ENCODE measurements around the gene LMF1. TPM values are rescaled to one million over a fixed set of nuclear protein-coding genes. Genes with fewer than 3 reads are reported as not detected.

The LMF1 gene
- total and polyA plus RNA-seq, 2 of the 13 experiments (the other 11 are each of a cell fraction or from before 2014, with no cell fraction given): 6.8 to 8.5 TPM

DNA sequence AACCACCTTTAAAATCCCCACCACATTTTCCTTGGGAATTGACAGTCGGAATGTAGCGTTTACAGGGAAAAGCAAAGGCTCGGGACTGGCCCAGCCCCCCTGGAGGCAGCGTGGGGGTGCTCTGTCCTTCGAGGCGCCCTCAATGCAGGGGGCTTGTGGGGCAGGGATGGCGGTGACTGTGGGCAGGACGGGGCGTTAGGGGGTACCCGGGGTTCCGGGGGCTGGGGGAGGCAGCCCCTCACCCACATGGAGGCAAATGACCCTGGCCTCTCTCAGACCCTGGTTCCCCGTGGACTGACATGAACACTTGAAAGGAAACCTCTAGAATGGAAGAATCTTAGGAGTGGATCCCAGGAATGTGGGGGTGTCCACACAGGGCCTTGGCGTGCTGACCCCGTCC lies 91.9 kb downstream of the LMF1 start (continued):
- no peak for TF ChIP-seq NFE2 (CRISPR knock-in tag; IDR thresholded peaks at IDR 0.05)

DNA sequence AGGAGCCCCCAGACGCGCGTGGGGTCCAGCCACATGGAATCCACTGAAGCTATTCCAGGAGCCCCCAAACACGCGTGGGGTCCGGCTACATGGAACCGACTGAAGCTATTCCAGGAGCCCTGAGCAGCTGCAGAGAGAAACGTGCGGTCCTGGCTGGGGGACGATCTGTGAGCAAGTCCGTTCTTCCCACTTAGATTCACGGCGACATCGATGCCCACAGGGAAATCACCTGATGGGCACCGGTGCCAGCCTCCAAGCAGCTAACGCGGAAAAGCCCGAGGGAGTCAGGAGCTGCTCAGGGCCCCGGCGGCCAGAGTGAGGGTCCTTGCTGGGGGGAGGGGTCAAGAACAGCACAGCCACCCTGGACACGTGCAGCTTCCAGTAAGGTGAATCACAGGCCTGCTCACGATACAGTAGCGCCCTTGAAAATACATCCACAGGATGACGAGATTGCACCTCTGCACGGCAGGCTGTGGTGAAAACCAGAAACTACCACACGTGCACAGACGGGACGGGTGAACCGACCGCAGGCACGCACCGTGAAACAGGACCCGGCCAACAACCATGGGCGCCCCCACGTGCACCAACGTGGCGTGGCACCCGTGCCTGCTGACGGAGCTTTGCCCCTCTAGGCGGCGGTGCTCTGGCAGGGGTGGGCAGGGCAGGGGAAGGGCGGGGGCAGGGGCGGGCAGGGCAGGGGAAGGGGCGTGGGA lies 92.6 kb downstream of the LMF1 start:
- H3K4me2 ChIP-seq (ENCODE audit: low read depth, low read length): no peak overlapping the region
- intact Hi-C loops (cut with micrococcal nuclease; ENCODE audit: unreplicated experiment) (no loop called here), in situ Hi-C loops (cut with HindIII; ENCODE audit: extremely low pct_ligation_motif_present, low pct_unique_long_range_greater_than_20kb) (no loop called here)
- H3K9ac ChIP-seq (ENCODE audit: insufficient read depth, low read depth, low read length): no peak overlapping the region
- BruUV-seq (replicated peaks): no TSS peak
- ChIA-PET POLR2A (no interaction called here), CTCF (ENCODE audit: low intra/inter-chr PET ratio, low total read pairs) (no interaction called here)
- no peaks in the 10 kb centered on the region for H3K36me3 ChIP-seq (replicated peaks in 1 of 2; ENCODE audit: control insufficient read depth in 1 of 2, insufficient read depth in 2 of 2, low read length in 2 of 2)
- H4K20me1 ChIP-seq (ENCODE audit: insufficient read depth, low read length): no peaks in the 10 kb centered on the region; the same call in 1 of the 2 replicates
- no peaks in the 10 kb centered on the region for H3K79me2 ChIP-seq (ENCODE audit: insufficient read depth, low read length)
- H2AFZ ChIP-seq (ENCODE audit: low read length): no peak overlapping the region
- 0 out of 2 replicates have a peak, but pooled peaks have one; percentile 23 for TF ChIP-seq HNRNPL (IDR thresholded peaks at IDR 0.05; ENCODE audit: low read depth, low read length)
- TF ChIP-seq BHLHE40 (IDR thresholded peaks at IDR 0.05; ENCODE audit: low read length): peak; percentile 20; the same call in 1 of the 2 replicates
- TF ChIP-seq, protein P1, sequence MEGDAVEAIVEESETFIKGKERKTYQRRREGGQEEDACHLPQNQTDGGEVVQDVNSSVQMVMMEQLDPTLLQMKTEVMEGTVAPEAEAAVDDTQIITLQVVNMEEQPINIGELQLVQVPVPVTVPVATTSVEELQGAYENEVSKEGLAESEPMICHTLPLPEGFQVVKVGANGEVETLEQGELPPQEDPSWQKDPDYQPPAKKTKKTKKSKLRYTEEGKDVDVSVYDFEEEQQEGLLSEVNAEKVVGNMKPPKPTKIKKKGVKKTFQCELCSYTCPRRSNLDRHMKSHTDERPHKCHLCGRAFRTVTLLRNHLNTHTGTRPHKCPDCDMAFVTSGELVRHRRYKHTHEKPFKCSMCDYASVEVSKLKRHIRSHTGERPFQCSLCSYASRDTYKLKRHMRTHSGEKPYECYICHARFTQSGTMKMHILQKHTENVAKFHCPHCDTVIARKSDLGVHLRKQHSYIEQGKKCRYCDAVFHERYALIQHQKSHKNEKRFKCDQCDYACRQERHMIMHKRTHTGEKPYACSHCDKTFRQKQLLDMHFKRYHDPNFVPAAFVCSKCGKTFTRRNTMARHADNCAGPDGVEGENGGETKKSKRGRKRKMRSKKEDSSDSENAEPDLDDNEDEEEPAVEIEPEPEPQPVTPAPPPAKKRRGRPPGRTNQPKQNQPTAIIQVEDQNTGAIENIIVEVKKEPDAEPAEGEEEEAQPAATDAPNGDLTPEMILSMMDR (CRISPR knock-in tag; IDR thresholded peaks at IDR 0.05): peak; percentile 28
- no peak for TF ChIP-seq ZNF878 (CRISPR knock-in tag; IDR thresholded peaks at IDR 0.05)
- TF ChIP-seq STAG1 (CRISPR knock-in tag; IDR thresholded peaks at IDR 0.05): peak; percentile 21
- TF ChIP-seq ZFP36 (IDR thresholded peaks at IDR 0.05; ENCODE audit: borderline replicate concordance, low read depth, low read length, partially characterized antibody): no peak
- DNase-seq (ENCODE audit: low spot score): no peak
- no peaks in the 10 kb centered on the region for H3K9me3 ChIP-seq (ENCODE audit: low read length)
- 78% methylated on average over 35 of the region's 44 CpGs for WGBS (ENCODE audit: low lambda C conversion rate)
- no peak overlapping the region for H3K27ac ChIP-seq (ENCODE audit: extremely low read length, insufficient read depth, low read length)
- no peaks in the 10 kb centered on the region for H3K4me1 ChIP-seq (ENCODE audit: insufficient read depth, low read length)
- ATAC-seq: no peak; the same call in 2 of the 3 replicates
- H3K27me3 ChIP-seq (ENCODE audit: control insufficient read depth in 1 of 2, insufficient read depth in 2 of 2, low read length in 2 of 2): no peaks in the 10 kb centered on the region; a peak in 1 of 5 replicates
- H3K4me3 ChIP-seq (replicated peaks in 1 of 3; ENCODE audit: insufficient read depth in 1 of 3, low read depth in 2 of 3, low read length in 3 of 3): no peak overlapping the region
- no peak for FAIRE-seq

Measured in HepG2 (cell line).